NCI-H1105 (cell line): Measurements from ENCODE around the gene HSPA1A.
"Not testable (repeated sequence)": the region's sequence is repeated elsewhere in the genome, so short reads cannot be mapped to it uniquely, and the experiment has no call there.

Source experiments
- DNase-seq: peaks from one replicate; lab custom pipeline; 2025; lab: John Stamatoyannopoulos, UW

Gene HSPA1A

DNA sequence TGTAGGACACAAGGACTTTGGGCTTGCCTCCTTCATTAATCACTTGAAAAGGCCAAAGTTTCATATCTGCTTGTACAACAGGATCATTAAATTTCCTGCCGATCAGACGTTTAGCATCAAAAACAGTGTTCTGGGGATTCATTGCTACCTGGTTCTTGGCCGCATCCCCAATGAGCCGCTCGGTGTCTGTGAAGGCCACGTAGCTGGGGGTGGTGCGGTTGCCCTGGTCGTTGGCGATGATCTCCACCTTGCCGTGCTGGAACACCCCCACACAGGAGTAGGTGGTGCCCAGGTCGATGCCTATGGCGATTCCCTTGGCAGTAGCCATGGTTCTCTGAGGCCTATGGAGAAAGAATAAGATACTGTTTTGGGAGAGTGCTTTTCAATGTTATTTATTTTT, 3.7 kb upstream of the HSPA1A start:
- no peak for DNase-seq

DNA sequence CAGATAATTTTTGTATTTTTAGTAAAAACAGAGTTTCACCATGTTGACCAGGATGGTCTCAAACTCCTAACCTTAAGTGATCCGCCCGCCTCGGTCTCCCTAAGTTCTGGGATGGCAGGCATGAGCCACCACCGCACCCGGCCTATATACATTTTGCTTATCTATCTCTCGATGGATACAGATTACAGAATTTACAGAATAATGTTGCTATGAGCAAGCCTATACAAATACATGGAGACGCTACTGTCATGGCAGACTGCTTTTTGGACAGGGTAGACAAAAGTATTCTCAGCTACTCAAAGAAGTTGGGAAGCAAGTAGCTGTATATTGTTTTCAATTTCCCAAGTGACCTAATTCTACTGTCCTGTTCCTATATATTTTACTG, 1.9 kb upstream of the HSPA1A start:
- no peak for DNase-seq

DNA sequence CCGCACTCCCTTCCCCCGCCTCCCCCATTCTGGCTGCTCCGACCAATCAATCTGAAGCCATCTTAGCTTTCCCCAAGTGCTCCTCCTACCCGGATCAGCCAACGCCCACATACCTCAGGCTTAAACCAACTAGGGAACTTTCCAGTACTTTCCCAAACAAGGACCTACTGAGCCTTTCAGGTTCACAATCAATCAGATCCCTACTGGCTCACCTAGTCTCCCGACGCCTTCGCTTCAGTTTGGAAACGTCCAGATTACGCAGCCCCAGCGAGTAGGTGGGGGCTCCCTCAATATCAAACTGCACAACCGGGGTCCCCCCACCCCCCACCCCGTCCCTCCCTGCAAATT, 692 bp upstream of the HSPA1A start:
- DNase-seq, result peak; percentile 95

DNA sequence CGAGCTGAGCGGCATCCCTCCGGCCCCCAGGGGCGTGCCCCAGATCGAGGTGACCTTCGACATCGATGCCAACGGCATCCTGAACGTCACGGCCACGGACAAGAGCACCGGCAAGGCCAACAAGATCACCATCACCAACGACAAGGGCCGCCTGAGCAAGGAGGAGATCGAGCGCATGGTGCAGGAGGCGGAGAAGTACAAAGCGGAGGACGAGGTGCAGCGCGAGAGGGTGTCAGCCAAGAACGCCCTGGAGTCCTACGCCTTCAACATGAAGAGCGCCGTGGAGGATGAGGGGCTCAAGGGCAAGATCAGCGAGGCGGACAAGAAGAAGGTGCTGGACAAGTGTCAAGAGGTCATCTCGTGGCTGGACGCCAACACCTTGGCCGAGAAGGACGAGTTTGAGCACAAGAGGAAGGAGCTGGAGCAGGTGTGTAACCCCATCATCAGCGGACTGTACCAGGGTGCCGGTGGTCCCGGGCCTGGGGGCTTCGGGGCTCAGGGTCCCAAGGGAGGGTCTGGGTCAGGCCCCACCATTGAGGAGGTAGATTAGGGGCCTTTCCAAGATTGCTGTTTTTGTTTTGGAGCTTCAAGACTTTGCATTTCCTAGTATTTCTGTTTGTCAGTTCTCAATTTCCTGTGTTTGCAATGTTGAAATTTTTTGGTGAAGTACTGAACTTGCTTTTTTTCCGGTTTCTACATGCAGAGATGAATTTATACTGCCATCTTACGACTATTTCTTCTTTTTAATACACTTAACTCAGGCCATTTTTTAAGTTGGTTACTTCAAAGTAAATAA, 2.0 kb downstream of the HSPA1A start:
- not testable (repeated sequence) for DNase-seq

DNA sequence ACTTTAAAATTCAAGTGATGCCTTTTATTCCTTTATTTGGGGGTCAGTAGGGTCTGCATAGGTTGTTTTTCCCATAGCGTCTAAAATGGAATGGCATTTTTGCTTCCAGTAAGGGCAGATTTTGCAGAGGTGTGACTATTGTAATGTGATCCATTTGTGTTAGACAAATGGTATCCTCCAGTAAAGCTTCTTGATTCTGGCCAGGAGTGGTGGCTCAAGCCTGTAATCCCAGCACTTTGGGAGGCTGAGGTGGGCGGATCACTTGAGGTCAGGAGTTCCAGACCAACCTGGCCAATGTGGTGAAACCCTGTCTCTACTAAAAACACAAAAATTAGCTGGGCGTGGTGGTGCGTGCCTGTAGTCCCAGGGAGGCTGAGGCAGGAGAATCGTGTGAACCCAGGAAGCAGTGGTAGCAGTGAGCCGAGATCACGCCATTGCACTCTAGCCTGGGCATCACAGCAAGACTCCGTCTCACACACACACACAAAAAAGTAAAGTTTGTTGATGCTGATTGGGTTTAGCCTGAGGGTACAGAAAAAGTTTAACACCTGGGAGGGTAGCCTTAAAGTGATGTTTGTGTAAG, 2.7 kb downstream of the HSPA1A start:
- DNase-seq, result not testable (repeated sequence)

DNA sequence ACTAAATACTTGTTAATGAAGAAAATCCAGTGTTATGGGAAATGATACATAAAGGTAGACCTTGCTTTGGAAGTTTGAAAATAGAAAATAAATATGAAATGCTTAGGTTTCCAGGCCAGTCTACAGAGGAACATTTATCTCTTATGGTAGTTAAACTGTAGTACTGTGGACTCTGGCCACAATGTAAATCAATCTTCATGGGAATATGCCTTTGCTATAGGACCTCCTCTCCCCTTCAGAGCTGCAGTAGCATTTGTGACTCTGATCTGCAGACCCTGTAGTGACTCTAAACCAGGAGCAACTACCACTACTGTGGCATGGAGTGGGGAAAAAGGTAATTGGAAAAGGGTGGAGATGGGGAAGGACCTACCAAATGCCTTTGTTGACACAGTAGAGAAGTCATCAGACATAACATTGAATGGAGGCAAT, 4.5 kb downstream of the HSPA1A start:
- DNase-seq, result no peak

DNA sequence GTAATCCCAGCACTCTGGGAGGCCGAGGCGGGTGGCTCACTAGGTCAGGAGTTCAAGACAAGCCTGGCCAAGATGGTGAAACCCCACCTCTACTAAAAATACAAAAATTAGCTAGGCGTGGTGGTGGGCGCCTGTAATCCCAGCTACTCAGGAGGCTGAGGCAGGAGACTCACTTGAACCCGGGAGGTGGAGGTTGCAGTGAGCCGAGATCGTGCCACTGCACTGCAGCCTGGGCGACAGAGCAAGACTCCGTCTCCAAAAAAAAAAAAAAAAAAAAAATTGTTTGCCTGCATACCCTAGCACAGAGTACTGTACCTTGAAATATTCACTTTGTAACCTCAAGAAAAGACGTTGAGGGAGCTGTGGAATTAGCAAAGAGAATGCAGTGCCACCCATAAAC, 5.1 kb downstream of the HSPA1A start:
- DNase-seq, result not testable (repeated sequence)

DNA sequence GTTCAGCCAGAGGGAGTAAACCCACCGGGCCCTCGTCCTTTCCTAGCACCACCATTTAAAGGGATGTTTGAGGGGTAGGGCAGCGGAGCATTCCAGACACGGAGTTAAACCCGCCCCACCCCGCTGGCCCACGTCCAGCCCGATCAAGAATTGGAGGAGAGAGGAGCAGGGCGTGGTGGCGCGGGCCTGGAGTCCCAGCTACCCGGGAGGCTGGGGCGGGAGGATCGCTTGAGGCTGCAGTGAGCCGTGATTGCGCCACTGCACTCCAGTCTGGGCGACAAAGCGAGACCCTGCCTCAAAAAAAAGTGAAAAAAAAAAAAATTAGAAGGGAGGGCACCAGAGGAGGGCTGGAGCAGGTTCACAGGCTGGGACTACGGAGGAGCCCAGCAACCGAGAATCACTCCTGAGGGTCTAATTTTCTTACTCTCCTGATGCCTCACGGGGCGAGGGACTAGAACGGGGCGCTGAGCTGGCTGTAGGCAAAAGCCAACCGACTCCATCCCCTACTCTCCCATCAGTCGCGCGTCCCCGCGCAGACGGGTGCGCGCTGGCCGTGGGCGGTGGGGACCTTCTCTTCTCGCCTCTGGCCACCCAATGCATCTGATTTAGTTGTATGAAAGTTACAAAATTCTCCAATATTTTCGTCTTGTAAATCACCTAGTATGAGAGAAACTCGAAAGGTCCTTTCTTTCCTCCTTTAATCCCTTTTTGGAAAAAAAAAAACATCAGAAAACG, 6.1 kb downstream of the HSPA1A start:
- DNase-seq, result peak; percentile 35

DNA sequence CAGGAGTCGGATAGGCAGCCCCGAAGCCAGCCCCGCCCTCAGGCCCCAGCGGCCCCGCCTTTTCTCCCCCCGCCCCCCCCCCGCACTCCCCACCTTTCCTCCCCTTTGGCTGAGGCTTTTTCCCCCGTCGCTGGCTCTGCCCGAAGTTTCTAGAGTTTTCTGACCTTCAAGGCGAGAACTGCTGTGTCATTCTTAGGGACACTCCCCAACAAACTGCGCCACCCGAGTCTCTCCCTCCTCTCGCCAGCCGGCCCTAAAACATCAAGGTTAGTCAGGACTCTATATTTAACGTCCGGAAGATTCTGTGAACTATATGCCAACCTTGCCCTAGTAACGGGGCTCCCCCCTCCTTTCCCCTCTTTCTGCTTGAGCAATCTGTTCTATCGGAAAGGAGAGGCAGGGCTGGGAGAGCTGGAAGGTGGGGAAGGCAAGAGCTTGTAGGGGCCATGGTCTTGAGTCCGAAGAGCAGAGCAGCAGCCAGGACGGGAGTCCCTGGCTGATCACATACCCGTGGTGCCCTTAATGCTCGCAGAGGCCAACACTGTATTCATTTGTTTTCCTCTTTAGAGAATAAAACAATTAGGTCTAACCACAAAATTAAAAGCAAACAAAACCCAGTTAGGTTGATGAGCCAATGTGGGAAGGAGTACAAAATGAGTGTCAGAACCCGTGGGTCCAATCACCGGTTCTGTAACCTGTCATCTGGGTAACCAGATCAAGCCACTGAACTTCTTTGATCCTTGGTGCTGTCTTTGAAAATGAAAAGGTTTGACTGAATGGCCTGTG, 6.9 kb downstream of the HSPA1A start:
- DNase-seq, result peak; percentile 35

DNA sequence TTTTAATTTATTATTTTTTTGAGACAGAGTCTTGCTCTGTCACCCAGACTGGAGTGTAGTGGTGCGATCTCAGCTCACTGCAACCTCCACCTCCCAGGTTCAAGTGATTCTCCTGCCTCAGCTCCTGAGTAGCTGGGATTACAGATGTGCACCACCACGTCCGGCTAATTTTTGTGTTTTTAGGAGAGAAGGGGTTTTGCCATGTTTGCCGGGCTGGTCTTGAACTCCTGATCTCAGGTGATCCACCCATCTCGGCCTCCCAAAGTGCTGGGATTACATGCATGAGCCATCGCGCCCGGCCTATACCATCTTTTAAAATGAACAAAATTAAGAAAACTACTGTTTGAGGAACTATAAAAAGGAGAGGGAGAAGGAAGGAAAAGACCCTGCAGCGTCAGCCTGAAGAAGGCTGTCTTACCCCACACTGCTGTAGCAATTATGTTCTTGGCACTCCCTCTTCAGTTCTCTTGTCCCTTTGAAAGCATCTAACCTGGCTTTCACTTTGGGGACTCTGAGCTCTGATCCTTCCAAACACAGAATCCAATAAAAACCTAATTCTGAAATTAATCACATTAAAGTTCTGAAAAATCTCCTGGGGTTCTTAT, 8.4 kb downstream of the HSPA1A start:
- not testable (repeated sequence) for DNase-seq

DNA sequence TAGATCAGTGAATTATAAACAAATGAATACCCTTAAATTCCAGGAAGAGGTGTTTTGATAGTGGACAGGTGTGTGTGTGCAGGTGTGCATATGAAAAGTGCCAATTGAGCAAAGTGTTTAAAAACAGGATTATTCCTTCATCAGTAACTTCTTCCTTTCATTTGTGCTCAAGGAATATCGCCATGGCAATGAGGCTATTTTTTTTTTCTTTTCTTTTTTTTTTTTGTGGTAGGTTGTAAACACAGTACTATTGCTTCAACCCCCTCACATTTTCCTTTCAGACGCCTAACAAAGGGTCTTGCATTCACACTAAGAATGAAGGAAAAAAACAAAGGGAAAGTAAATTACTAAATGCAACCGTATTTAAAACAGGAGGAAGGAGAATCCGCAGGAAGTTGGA, 10.2 kb downstream of the HSPA1A start:
- no peak for DNase-seq

DNA sequence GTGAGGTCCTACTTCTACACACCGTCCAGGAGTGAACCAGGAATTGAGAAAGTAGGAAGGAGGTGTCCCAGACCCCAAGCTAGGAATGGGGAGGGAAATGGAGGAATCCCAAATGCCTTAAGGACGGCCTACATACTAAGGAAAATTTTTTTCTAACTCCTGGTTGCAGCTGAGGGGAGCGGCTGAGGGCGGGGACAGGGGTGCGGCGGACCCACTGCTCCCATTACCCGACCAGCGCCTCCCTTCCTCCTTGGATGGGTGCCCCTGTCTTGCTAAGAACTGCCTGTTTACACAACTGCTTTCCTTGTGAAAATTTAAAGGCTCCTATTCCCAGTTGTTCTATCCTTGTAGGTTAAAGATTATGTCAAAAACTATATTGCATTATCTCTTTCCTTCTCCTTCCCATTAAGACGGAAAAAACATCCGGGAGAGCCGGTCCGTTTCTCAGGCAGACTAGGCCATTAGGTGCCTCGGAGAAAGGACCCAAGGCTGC, 11.5 kb downstream of the HSPA1A start:
- peak; percentile 54 for DNase-seq

DNA sequence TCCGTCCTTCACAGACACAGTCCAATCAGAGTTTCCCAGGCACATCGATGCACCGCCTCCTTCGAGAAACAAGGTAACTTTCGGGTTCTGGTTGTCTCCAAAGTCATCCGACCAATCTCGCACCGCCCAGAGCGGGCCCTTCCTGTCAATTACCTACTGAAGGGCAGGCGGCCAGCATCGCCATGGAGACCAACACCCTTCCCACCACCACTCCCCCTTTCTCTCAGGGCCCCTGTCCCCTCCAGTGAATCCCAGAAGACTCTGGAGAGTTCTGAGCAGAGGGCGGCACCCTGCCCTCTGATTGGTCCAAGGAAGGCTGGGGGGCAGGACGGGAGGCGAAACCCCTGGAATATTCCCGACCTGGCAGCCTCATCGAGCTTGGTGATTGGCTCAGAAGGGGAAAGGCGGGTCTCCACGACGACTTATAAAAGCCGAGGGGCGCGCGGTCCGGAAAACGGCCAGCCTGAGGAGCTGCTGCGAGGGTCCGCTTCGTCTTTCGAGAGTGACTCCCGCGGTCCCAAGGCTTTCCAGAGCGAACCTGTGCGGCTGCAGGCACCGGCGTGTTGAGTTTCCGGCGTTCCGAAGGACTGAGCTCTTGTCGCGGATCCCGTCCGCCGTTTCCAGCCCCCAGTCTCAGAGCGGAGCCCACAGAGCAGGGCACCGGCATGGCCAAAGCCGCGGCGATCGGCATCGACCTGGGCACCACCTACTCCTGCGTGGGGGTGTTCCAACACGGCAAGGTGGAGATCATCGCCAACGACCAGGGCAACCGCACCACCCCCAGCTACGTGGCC, 12.1 kb downstream of the HSPA1A start, which contains the start of gene HSPA1B:
TSS of gene HSPA1B (plus strand) at position 453 of the 794 bp plus-strand sequence. CDS start at position 666, 213 bp downstream.
- DNase-seq, result peak; percentile 100

DNA sequence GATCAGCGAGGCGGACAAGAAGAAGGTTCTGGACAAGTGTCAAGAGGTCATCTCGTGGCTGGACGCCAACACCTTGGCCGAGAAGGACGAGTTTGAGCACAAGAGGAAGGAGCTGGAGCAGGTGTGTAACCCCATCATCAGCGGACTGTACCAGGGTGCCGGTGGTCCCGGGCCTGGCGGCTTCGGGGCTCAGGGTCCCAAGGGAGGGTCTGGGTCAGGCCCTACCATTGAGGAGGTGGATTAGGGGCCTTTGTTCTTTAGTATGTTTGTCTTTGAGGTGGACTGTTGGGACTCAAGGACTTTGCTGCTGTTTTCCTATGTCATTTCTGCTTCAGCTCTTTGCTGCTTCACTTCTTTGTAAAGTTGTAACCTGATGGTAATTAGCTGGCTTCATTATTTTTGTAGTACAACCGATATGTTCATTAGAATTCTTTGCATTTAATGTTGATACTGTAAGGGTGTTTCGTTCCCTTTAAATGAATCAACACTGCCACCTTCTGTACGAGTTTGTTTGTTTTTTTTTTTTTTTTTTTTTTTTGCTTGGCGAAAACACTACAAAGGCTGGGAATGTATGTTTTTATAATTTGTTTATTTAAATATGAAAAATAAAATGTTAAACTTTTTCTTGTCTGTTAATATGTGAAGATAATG, 14.4 kb downstream of the HSPA1A start:
- peak; percentile 37 for DNase-seq

DNA sequence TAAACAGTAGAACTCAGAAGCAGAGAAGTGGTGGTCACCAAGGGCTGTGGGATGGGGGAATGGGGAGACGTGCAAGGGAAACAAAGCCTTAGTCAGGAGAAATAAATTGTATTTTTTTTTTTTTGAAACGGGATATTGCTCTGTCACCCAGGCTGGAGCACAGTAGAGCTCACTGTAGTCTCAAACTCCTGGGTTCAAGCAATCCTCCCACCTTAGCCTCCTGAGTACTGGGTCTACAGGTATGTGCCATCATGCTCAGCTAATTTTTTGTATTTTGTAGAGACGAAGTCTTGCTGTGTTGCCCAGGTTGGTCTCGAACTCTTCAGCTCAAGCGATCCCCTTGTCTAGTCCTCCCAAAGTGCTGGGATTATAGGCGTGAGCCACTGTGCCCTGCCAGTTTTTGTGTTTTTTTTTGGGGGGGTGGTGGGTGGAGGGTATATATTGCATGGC, 15.6 kb downstream of the HSPA1A start:
- DNase-seq, result no peak

DNA sequence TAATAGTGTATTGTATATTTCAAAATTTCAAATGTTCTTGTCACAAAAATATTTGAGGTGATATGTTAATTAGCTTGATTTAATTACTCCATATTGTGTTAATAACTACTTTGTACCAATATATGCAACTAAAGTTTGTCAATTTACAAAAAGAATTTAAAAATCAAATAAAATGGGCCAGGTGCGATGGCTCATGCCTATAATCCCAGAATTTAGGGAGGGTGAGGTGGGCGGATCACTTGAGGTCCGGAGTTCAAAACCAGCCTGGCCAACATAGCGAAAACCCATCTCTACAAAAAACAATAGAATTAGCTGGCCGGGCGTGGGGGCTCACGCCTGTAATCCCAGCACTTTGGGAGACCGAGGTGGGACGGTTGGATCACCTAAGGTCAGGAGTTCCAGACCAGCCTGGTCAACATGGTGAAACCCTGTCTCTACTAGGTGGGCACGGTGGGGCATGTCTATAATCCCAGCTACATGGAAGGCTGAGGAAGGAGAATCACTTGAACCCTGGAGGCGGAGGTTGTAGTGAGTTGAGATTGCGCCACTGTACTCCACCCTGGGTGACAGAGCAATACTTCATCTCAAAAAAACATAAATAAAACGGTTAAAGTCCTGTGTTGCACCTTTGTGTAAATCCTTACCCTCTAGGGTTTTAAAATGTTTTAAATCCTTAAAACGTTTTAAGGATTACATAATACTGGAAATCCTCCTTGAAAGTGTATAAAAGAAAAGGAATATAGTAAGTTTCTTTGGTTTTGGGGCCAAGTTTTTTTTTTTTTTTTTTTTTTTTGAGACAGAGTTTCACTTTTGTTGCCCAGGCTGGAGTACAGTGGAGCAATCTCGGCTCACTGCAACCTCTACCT, 16.2 kb downstream of the HSPA1A start:
- no peak for DNase-seq

DNA sequence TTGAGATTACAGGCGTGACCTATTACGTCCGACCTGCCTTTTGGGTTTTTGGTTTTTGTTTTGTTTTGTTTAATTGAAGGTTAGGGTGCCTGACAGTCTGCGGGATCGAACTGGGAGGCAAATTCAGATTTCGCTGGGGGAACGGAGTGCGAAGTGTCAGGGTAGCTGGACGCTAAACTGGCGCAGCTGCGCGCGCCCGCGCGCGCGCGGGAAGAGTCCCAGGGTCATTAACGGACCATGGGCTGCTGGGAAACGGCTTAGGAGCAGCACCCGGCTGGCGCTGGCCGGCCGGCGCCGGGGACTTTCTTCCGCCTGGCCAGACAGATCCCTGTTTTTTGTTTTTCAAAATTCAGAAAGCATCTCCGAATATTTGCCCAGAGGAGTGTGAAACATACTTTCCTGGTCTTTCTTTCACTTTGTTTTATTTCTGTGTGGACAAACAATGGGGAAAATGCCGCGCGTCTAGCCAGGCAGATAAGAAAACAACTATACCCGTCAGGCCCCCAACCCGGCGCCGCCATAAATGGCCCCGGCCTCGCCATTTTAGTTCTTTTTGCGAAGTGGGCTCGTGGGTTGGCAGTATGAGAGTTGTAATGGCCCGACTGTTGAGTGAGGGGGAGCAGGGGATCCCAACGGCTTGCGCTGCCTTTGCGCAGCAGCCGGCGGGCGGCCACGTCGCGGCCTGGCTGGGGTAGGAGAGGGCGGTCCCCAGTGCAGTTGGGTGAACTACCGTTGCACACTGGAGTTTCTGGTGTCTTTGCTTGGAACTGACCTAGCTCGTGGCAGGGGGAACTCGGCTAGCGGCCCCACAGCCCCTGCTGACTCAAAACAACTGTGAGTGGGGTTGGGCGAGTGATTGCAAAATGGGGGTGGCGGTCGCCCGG, 19.3 kb downstream of the HSPA1A start:
- DNase-seq, result peak; percentile 87

DNA sequence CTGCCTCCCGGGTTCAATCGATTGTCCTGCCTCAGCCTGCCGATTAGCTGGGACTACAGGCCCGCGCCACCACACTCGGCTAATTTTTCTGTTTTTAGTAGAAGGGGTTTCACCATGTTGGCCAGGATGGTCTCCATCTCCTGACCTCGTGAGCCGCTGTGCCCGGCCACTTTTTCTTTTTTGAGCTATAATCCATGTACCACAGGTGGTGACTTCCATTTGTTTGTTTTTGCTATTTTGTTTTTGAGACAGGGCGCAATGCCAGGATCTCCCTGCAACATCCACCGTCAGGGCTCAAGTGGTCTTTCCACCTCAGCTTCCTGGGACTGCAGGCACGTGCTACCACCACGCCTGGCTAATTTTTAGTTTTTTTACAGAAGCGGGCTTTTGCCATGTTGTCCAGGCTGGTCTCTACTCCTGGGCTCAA, 20.7 kb downstream of the HSPA1A start:
- DNase-seq, result no peak
